GM18517 (cell line): ENCODE data around the gene TBX1.
"Not testable (repeated sequence)": the region's sequence is repeated elsewhere in the genome, so short reads cannot be mapped to it uniquely, and the experiment has no call there.

Experiments used
- ATAC-seq: cut with Tn5 transposase; IDR thresholded peaks from one replicate; pipeline ENCODE4 v1.9.1; 2021; ENCODE audit warnings: mild to moderate bottlenecking, moderate library complexity; ENCODE audit not compliant: unreplicated experiment

TBX1 gene

DNA sequence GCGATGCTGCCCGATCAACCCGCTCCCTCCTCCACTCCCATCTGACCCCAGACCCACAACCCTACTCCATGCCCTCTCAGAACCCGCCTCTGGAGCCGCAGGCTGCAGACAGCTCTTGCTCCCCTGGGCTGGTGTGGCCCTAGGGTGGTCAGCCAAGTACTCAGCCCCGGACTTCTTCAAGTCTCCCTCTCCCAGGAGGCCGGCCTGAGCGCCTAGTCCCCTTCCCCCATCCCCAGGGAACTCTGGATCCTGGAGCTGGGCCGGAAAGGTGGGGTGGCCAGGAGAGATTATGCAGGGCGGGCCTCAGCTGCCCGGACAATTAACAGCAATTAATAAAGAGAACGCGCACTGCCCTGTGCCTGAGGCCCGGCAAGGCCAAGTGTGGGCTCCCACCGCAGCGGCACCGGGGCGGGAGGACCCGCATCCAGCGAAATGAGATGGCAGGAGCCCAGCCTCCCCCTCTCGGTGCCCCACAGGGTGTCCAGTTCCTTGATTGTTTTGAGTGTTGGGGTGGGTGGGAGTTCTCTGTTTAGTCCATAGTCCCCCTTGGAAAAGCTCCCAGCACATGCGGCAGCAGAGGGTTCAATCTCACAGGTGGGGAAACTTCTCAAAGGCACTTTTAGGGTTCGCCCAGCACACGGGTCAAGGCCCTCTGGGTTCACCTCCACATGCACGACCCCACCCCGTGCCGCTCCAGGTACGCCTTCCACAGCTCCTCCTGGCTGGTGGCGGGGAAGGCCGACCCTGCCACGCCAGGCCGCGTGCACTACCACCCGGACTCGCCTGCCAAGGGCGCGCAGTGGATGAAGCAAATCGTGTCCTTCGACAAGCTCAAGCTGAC lies 3.1 kb downstream of the TBX1 start:
- ATAC-seq, result no peak

DNA sequence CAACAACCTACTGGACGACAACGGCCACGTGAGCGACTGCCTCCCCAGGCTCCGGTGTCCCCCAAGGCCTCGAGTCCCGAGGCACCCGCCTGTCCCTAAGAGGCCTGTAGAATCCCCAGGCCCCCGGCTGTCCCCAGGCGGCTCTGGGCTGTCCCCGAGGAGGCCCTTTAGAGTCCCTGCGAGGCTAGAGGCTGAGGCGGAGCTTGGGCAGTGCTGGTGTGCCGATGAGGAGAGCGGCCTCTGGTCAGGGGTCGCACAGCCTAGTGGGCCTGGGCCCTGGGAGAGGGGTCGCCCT lies 3.7 kb downstream of the TBX1 start:
- no peak for ATAC-seq

DNA sequence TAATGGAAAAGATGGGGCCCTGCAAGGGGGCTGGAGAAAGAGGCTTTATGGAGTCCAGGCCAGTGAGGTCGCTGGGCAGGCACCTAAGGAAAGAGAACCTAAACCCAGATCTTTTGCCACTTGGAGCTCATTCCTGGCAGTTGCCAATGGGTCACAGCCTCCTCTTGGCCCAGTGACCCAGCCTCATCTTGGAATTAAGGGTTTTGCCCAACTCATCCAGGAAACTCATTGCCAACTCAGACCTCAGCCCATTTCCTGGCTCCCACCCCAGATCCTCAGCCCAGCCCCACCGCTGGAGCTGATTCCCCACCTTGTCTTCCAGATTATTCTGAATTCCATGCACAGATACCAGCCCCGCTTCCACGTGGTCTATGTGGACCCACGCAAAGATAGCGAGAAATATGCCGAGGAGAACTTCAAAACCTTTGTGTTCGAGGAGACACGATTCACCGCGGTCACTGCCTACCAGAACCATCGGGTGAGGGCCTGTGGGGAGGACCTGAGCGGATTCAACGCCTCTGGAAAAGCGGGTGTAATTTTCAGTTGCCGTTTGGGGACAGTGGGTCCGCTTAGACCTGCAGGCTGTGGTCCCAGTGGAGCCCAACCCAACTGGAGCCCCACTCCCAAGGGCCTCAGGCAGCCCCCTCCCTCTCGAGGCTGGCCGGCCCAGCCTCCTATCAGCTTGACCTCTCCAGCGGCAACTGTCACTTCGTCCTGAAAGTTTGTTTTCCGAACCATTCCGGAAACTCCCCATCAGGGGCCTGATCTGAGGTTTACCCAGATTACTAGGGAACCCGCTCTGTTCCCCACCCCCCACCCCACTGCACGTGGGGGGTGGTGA lies 4.3 kb downstream of the TBX1 start:
- no peak for ATAC-seq

DNA sequence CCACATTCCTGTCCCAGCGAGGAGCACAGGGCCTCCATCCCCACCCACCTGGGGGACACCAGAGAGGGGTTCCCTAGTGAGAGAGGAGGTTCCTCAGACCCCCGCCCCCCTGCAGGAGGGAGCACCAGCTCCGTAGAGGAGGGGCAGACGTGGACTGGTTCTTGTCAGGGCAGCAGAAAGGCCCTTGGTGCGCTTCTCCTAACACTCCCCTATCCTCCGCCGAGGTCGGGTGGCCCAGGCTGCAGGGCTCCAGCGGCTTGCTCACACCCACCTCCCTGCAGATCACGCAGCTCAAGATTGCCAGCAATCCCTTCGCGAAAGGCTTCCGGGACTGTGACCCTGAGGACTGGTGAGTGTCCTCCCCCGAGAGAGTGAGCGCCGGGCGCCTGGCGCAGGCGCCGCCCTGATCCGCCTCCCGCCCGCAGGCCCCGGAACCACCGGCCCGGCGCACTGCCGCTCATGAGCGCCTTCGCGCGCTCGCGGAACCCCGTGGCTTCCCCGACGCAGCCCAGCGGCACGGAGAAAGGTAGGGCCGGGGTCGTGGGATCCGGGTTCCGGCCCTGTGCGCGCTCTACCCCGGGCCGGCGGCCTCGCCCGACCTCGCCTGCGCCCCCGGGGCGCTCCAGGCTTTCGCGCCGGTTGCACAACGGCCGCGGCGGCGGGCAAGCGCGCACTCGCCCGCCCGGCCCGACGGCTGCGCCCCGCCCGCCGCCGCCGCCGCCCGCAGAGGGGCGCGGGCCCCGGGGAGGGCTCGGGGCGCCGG lies 5.1 kb downstream of the TBX1 start:
- ATAC-seq, result no peak

DNA sequence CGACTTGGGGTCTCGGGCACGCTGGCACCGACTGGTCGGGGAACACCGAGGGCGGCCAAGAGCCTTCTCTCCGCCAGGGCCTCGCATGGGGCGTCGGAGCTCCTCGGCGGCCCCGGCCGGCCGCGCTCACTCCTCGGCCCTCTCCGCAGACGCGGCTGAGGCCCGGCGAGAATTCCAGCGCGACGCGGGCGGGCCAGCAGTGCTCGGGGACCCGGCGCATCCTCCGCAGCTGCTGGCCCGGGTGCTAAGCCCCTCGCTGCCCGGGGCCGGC lies 5.6 kb downstream of the TBX1 start:
- no peak for ATAC-seq

DNA sequence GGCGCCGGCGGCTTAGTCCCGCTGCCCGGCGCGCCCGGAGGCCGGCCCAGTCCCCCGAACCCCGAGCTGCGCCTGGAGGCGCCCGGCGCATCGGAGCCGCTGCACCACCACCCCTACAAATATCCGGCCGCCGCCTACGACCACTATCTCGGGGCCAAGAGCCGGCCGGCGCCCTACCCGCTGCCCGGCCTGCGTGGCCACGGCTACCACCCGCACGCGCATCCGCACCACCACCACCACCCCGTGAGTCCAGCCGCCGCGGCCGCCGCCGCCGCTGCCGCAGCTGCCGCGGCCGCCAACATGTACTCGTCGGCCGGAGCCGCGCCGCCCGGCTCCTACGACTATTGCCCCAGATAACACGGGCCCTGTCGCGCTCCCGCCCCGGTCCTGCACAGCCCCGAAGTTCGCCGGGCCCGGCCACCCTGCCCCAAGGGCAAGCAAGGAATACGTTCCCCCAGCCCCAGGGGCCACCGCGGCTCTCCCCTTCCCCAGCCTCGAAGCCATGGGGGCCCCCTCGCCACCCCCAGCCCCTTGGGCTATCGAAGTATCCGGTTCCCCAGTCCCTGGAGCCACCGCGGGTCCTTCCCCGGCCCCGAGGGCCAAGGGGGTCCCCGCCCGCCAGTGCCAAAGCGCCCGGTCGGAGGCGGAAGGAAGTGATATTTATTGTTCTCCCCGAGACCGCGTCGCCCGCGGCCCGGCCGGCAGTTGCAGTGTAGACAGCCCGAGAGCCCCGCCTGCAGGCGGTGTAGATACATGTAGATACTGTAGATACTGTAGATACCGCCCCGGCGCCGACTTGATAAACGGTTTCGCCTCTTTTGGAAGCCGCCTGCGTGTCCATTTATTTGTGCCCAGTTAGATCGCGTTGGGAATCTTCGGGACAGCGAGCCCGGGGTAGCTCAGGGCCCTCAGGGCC lies 6.2 kb downstream of the TBX1 start:
- no peak for ATAC-seq

DNA sequence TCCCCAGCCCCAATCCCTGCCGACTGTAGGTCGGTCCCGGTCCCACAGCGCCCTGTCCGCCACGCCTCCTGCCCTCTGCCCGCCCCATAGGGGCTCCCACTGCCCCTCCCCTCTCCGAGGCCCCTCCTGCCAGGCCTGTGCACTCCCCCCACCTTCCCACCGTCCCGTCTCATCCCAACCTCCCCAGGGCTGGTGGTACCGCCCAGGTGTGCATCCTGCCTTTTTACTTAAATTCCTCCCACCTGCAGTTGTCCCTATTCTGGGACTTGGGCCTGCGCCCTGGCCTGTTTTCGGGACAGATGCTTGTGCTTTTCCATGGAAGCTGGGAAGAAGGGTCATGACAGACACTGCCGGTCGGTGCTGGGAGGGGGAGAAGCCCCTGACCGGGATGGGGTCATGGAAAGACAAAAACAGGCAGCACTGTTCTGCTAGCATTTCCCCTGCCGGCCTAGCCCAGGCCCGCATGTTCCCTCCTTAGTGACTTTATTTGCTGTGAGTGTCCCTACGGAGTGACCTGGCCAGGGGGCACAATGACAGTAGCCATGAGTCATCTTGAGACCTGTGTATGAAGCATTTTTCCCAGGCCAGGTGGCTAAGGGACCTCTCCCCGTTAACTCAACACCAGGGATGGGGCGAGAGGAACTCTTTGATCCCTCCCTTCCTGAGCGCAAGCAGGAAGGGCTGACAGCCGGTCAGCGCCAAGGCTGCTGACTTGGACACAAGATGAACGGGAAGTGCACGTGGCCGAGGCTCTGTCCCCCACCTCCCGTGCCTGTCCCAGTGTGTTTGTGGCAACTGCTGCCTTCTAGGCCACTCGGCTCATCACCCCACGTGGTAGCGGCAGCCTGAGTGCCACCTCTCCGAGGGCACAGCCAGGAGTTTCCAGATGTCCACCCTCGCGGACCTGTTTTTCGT lies 7.1 kb downstream of the TBX1 start:
- ATAC-seq, result no peak

DNA sequence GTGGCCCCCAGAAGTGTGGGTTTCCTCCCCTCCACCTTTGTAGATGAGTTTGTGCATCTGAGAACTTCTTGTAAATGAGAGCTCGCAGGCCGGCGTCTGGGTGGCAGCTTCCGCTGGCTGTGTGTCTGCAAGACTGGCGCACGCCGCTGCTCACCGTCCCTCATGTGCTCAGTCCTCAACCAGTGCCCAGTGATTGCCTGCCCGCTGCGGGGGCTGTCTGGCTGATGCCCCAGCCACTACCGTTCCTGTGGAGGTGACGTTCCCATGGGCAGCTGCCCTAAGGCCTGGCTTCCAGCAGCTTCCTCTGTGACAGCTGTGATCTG lies 8.8 kb downstream of the TBX1 start:
- ATAC-seq, result no peak

DNA sequence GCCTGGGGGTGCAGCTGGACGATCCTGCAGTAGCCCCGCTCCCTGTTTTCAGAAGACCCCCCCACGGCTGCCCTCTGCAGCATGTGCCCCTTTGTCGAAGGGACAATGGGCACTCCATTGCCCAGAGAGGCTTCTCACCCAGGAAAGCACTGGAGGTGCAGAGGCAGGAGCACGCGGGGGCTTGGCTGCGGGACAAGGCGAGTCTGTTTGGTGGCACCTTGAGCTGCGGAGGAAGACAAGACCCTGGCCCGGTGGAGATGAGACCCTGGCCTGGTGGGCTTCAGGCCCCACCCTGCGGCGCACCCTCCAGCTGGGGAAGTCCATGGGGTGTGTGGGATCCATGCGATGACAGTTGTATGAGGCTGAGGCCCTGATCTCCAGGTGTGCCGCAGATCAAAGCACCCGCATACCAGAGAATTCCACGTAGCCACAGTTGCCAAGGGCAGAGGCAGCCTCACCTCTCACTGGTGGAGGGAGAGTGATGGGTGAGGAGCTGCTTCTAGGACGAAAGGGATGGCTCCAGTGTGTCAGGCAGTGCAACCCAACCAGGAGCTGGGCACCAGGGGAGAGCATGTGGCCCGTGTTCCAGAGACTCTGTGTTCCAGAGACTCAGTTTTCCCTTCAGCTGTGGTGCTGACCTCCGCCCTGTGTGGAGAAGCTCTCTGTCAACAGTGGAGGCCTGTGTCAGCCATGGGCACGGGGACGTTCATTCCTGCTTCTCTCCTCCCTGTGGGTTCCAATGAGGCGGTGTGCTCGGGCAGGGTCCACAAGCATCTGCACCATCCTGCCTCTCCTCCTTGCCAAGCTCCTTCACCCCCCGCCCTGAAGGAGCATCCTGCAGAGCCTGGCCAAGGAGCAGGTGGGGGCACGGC lies 10.0 kb downstream of the TBX1 start:
- no peak for ATAC-seq

DNA sequence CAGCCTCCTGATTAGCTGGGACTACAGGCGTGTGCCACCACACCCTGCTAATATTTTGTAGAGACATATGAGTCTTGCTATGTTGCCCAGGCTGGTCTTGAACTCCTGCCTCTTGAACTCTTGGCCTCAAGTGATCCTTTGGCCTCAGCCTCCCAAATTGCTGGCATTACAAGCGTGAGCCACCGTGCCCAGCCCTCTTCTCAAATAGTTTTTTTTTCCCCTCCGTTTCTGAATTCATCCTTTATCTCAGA lies 11.8 kb downstream of the TBX1 start:
- no peak for ATAC-seq

DNA sequence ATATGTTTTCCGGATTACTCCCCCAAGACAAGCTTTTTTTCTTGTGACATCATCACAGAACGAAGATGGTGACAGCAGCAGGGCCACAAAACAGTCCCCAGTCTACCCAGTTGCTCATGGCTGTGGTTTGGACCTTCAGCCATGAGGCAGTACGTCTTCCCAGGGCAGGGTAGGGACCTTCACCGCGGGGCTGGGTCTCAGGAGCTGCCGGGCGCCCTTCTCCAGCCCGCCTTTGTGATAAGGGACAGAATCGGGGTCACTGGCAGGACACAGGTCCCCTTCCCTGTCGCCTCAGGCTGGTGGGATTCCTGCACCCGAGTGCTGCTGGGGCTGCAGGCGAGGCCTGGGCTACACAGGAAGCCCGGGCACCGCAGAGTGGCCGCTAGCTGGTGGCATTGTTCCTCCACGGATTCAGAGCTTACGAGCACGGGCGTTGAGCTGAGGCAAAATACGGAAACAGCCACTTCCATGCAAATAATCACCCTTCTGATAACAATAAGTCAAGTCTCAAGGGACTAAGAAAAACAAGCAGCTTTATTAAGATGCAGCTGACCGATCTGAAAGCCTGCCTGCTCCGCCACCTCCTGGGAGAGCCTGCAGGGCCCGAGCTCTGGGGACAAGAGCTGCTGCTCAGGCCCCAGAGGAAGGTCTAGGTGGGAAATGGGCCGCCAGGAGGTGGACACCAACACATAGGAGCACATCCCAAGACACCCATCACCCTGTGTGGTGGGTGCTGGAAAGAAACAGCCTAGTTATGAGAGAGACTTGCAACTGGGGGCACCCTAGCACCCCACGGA lies 12.3 kb downstream of the TBX1 start:
- peak; percentile 93 for ATAC-seq

DNA sequence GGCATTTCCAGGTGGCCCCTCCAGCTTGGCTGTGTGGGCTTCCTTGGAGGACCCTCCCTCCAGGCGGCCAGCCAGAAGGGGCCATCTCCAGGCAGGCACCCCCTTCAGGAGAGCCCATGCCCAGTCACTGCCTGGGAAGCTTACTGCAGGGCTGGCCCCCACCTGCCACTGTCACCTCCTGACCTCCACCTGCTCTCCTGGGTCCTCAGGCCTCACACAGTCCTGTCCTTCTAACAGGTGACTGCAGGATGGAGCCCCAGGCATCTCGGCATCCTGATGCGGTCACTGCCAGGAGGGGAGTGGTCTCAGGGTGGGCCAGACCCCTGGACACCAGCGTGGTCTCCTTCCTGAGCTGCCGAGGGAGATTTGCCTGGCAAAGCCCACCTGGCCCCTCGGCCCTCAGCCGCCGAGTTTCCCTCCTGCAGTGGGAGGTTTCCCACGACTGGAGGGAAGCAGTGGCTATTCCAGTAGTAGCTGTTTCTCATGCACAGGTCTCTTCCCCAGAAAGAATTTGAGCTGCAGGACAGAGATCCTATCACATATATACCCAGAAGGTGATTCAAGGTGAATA lies 13.0 kb downstream of the TBX1 start:
- no peak for ATAC-seq

DNA sequence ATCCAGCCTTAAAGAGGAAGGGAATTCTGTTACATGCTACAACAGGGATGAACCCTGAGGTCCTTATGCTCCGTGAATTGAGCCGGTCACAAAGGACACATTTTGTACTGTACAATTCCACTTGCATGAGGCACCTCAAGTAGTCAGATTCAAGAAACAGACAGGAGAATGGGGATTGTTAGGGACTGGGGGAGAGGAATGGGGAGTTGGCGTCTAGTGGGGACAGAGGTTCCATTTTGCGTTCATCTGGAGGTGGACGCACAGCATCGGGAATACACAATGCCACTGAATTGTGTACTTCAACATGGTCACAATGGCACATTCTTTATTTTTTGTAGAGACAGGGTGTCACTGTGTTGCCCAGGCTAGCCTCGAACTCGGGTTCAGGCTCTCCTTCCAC lies 14.1 kb downstream of the TBX1 start:
- ATAC-seq, result no peak

DNA sequence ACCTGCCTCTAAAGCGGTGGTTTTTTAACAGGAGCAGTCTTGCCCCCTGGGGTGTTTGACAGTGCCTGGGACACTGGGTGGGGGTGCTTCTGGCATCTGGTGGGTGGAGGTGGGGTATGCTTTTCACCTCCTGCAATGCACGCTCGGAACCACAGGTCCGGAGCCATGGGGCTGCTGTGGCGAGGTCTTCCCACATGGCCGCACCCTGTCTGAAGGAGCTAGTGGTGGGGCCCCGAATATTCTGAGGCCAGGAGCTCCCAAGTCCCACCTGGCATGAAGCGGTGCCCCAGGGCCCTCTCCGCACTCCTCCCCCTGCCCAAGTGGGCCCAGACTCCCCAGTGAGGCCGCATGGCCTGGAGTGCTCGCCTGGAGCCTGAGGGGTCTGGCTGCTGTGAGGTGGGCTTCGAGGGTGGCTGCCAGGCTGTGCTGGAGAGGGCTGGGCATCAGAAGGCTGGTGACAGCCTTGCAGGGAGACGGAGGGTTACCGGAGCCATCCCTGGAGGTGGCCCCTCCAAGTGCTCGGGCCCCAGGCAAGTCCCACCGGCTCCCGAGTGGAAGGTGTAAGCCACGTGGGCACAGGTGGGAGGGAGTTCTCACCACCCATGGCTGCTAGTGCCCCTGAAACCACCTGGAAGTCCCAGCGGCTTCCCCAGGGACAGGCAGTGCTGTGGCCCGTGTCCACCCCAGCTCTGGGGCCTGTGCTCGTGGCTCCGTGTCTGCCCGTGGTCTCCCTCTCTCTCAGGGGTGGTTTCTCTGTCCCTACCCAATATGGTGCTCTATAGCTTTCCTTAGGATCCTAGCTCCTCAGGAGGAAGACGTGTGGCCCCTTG lies 15.1 kb downstream of the TBX1 start:
- ATAC-seq, result no peak

DNA sequence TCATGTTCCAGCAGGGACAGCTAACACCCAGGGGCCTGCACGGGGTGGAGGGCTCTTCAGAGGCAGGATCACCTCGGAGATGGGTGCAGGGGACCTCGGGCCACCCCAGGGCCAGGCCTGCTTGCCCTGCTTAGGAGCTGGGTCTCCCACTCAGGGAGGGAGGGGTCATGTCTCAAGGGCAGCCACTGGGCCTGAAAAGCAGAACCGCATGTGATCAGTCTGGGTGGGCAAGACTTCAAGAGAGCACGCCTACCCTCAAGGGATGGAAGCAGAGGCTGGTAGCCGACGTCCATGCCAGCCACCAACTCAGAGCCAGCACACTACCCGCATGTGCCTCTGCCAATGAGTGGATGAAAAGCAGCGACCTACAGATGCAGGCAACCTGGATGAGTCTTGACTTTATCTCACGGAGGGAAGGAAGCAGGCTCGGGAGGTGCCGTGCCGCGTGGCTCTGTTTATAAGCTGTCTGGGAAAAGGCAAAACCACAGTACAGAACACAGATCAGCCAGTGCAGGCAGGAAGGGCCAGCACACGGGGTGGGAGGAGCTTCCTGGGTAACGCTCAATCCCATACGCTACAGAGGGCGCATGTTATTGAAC lies 16.0 kb downstream of the TBX1 start:
- ATAC-seq, result no peak

DNA sequence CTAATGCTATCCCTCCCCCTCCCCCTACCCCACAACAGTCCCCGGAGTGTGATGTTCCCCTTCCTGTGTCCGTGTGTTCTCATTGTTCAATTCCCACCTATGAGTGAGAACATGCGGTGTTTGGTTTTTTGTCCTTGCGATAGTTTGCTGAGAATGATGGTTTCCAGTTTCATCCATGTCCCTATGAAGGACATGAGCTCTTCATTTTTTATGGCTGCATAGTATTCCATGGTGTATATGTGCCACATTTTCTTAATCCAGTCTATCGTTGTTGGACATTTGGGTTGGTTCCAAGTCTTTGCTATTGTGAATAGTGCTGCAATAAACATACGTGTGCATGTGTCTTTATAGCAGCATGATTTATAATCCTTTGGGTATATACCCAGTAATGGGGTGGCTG lies 16.6 kb downstream of the TBX1 start:
- ATAC-seq, result not testable (repeated sequence)

DNA sequence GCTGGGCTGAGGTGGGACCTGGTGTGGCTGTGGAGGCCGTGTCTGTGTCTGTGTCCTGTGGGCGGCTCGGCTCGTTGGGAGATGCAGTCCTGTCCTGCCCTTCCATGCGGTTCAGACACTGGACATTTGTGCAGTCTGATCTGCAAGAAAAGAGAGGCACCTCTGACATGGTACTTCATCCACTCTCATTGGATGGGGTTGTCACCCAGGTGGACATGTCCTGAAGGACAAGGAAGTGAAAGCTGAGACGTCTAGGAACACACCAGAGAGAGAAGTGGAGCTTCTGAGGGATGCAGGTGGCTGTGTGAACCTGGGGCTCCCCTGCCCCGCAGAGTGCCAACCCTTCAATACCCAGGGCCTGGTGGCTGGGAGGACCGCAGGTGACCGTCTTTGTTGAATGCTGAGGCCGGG lies 18.4 kb downstream of the TBX1 start:
- ATAC-seq, result no peak
